Smooth muscle cell (in vitro differentiated cells): Measurements from ENCODE around the gene ARID3A. TPM values are rescaled to one million over a fixed set of nuclear protein-coding genes. Genes with fewer than 3 reads are reported as not detected.

Experiments
- DNase-seq: peaks from one replicate; lab custom pipeline; 2025; ENCODE audit not compliant: unreplicated experiment; lab: John Stamatoyannopoulos, UW
- H2AFZ ChIP-seq: fragments of 200-600 bp; sonication (generic); 2 replicates; pipeline ENCODE4 v1.6.0; 2016; ENCODE audit warnings: antibody characterized with exemption, low read depth, mild to moderate bottlenecking
- H3F3A ChIP-seq: fragments of 200-600 bp; sonication (generic); 2 replicates; pipeline ENCODE4 v1.6.0; 2017; ENCODE audit warnings: antibody characterized with exemption, low read depth
- H3K27ac ChIP-seq: fragments of 200-600 bp; sonication (generic); 2 replicates; pipeline ENCODE4 v1.5.1; 2016; ENCODE audit warnings: low read depth, mild to moderate bottlenecking
- H3K27me3 ChIP-seq: fragments of 200-600 bp; sonication (generic); 2 replicates; pipeline ENCODE4 v1.6.1; 2016; ENCODE audit warnings: low read depth, mild to moderate bottlenecking
- H3K36me3 ChIP-seq: fragments of 200-600 bp; sonication (generic); 2 replicates; pipeline ENCODE4 v1.5.1; 2016; ENCODE audit warnings: low read depth
- H3K4me1 ChIP-seq: fragments of 200-600 bp; sonication (generic); 2 replicates; pipeline ENCODE4 v1.5.1; 2016; ENCODE audit warnings: low read depth
- H3K4me2 ChIP-seq: fragments of 200-600 bp; sonication (generic); 2 replicates; pipeline ENCODE4 v1.6.0; 2016; ENCODE audit warnings: mild to moderate bottlenecking
- H3K4me3 ChIP-seq: fragments of 200-600 bp; sonication (generic); 2 replicates; pipeline ENCODE4 v1.5.1; 2016; ENCODE audit warnings: mild to moderate bottlenecking
- H3K79me2 ChIP-seq: fragments of 200-600 bp; sonication (generic); 2 replicates; pipeline ENCODE4 v1.6.0; 2016; ENCODE audit warnings: low read depth, mild to moderate bottlenecking
- H3K9ac ChIP-seq: fragments of 200-600 bp; sonication (generic); 2 replicates; pipeline ENCODE4 v1.6.0; 2016; ENCODE audit warnings: low read depth
- H3K9me3 ChIP-seq: fragments of 200-600 bp; sonication (generic); replicated peaks from 2 replicates; pipeline ENCODE4 v1.5.1; 2016; ENCODE audit warnings: low read depth
- H4K20me1 ChIP-seq: fragments of 200-600 bp; sonication (generic); 2 replicates; pipeline ENCODE4 v1.6.0; 2016; ENCODE audit warnings: low read depth
- CTCF ChIP-seq: fragments of 200-600 bp; sonication (generic); IDR thresholded peaks from 2 replicates; pipeline ENCODE4 v1.5.1; 2017; ENCODE audit warnings: borderline replicate concordance, mild to moderate bottlenecking, antibody characterized with exemption; ENCODE audit not compliant: insufficient read depth, poor library complexity, severe bottlenecking
- WGBS: methylation state at CpG from one replicate; pipeline ENCODE4 v1.1.7; 2016; ENCODE audit warnings: low lambda C conversion rate; 5-methylcytosine and 5-hydroxymethylcytosine counted together
- polyA plus RNA-seq: library from polyadenylated mRNA; unstranded; fragments of >200 nt; fragmentation: Nextera tagmentation; extraction: Ambion mirVana; gene quantifications from 2 replicates; pipeline ENCODE4 v1.2.1, GENCODE V29; 2016
- total RNA-seq: library from RNA; depleted of rRNA; stranded (reverse); fragments of >200 nt; gene quantifications from 2 replicates; pipeline ENCODE4 v1.2.3, GENCODE V29; 2014

ARID3A gene
- total and polyA plus RNA-seq, 2 experiments from 2014 or later: 45.7 to 50.3 TPM

- Histone ChIP-seq H3K4me2 (no peak overlapping the region), H3K36me3 (no peaks in the 10 kb centered on the region), H3K4me1 (peaks cover 3% of the 10 kb centered on the region), H3K79me2 (peaks cover 30% of the 10 kb centered on the region), H3K9ac (no peak overlapping the region), H3K4me3 (no peak overlapping the region), H3F3A (no peaks in the 10 kb centered on the region), H3K9me3 (no peaks in the 10 kb centered on the region), H4K20me1 (peaks cover 35% of the 10 kb centered on the region), H3K27ac (no peak overlapping the region), H3K27me3 (no peaks in the 10 kb centered on the region), H2AFZ (no peak overlapping the region)
- 96% methylated on average over 35 of the region's 56 CpGs for whole genome bisulfite sequencing
- TF ChIP-seq CTCF: no peak
- DNase-seq: no peak
Measured at GRCh38 chr19:1010586-1011510, 85.0 kb downstream of the ARID3A start.

GRCh38 chr19:1011831-1012333 lies 86.0 kb downstream of the ARID3A start:
- Histone ChIP-seq H3K9me3 (no peaks in the 10 kb centered on the region), H3K4me1 (peaks cover 7% of the 10 kb centered on the region), H3K4me3 (no peak overlapping the region), H3K27ac (no peak overlapping the region), H3F3A (no peaks in the 10 kb centered on the region), H3K27me3 (no peaks in the 10 kb centered on the region), H3K79me2 (peaks cover 40% of the 10 kb centered on the region), H2AFZ (no peak overlapping the region), H3K36me3 (no peaks in the 10 kb centered on the region), H4K20me1 (peaks cover 45% of the 10 kb centered on the region), H3K9ac (no peak overlapping the region), H3K4me2 (no peak overlapping the region)
- TF ChIP-seq CTCF: no peak
- 96% methylated on average over 20 of the region's 36 CpGs for WGBS
- no peak for DNase-seq

GRCh38 chr19:1012334-1012733 lies 86.5 kb downstream of the ARID3A start:
- Histone ChIP-seq H3K4me3 (no peak overlapping the region), H3F3A (no peaks in the 10 kb centered on the region), H3K79me2 (peaks cover 44% of the 10 kb centered on the region), H3K27me3 (no peaks in the 10 kb centered on the region), H2AFZ (no peak overlapping the region), H3K27ac (no peak overlapping the region), H3K4me1 (peaks cover 11% of the 10 kb centered on the region), H4K20me1 (peaks cover 50% of the 10 kb centered on the region), H3K4me2 (no peak overlapping the region), H3K9ac (no peak overlapping the region), H3K36me3 (no peaks in the 10 kb centered on the region), H3K9me3 (no peaks in the 10 kb centered on the region)
- DNase-seq: no peak
- WGBS: 98% methylated on average over 17 of the region's 18 CpGs
- no peak for TF ChIP-seq CTCF
